Thymus (tissue), 11 donors: ENCODE data around the gene MPL. TPM values are rescaled to one million over a fixed set of nuclear protein-coding genes. Genes with fewer than 3 reads are reported as not detected.

Source experiments
- DNase-seq, 9 donors: peaks; one replicate each; pipeline ENCODE4 v3.0.0-alpha.2; 2013; ENCODE audit warnings: low spot score in 9 of 9, low read depth in 6 of 9, missing footprints in 1 of 9
- H3K27ac ChIP-seq, 2 donors: one replicate each; pipeline ENCODE4 v1.5.1; 2013; ENCODE audit warnings: control low read depth in 1 of 2, low read depth in 1 of 2, low read length in 1 of 2, mild to moderate bottlenecking in 1 of 2, moderate library complexity in 1 of 2
- H3K27me3 ChIP-seq, 2 donors: one replicate each; pipeline ENCODE4 v1.5.1; 2013; ENCODE audit warnings: low read length in 1 of 2; ENCODE audit not compliant: control insufficient read depth in 2 of 2, insufficient read depth in 1 of 2
- H3K36me3 ChIP-seq, 2 donors: one replicate each; pipeline ENCODE4 v1.5.1; 2013; ENCODE audit warnings: low read length in 1 of 2, mild to moderate bottlenecking in 1 of 2, moderate library complexity in 1 of 2; ENCODE audit not compliant: control insufficient read depth in 2 of 2, insufficient read depth in 2 of 2
- H3K4me1 ChIP-seq, 2 donors: one replicate each; pipeline ENCODE4 v1.5.1; 2013; ENCODE audit warnings: low read length in 2 of 2; ENCODE audit not compliant: control insufficient read depth in 2 of 2, insufficient read depth in 2 of 2
- H3K4me3 ChIP-seq, 2 donors: one replicate each; pipeline ENCODE4 v1.5.1; 2013; ENCODE audit warnings: low read length in 2 of 2, control low read depth in 1 of 2, mild to moderate bottlenecking in 1 of 2
- H3K9me3 ChIP-seq, 2 donors: one replicate each; pipeline ENCODE4 v1.5.1; 2013; ENCODE audit warnings: low read length in 1 of 2, mild to moderate bottlenecking in 1 of 2; ENCODE audit not compliant: control insufficient read depth in 2 of 2, insufficient read depth in 1 of 2
- WGBS: extraction: QIAGEN DNeasy Blood & Tissue Kit; methylation state at CpG from one replicate; pipeline ENCODE4 v1.1.7; 2013; 5-methylcytosine and 5-hydroxymethylcytosine counted together
- polyA plus RNA-seq: library from polyadenylated mRNA; stranded (reverse); fragments of 200-250 nt; gene quantifications from one replicate; pipeline ENCODE4 v1.2.3, GENCODE V29; 2013
- total RNA-seq: library from RNA; stranded (reverse); fragments of 120-200 nt; gene quantifications from one replicate; pipeline ENCODE4 v1.2.4, GENCODE V29; 2013
- donor health status: healthy.

MPL gene
- total and polyA plus RNA-seq, 2 donors: 0.02 to 0.05 TPM

- Histone ChIP-seq H3K9me3 (no peaks in the 10 kb centered on the region), H3K4me3 (no peak overlapping the region), H3K4me1 (peaks cover 0 to 10% of the 10 kb centered on the region in 2 donors), H3K27ac (no peak overlapping the region), H3K27me3 (no peaks in the 10 kb centered on the region), H3K36me3 (no peaks in the 10 kb centered on the region)
- DNase-seq: no peak
- WGBS: 97% methylated on average over 46 of the region's 46 CpGs
These were observed 32.8 kb upstream of the MPL start for GRCh38 chr1:43304771-43305300.

GRCh38 chr1:43305461-43305860, 32.2 kb upstream of the MPL start:
- Histone ChIP-seq H3K4me3 (no peak overlapping the region), H3K4me1 (peaks cover 0 to 6% of the 10 kb centered on the region in 2 donors), H3K9me3 (no peaks in the 10 kb centered on the region), H3K36me3 (no peaks in the 10 kb centered on the region), H3K27ac (no peak overlapping the region), H3K27me3 (no peaks in the 10 kb centered on the region)
- WGBS: 86% methylated on average over 3 of the region's 3 CpGs
- DNase-seq: no peak

- 92% methylated on average over 6 of the region's 6 CpGs for WGBS
- H3K36me3 ChIP-seq: no peaks in the 10 kb centered on the region
- H3K4me3 ChIP-seq: no peak overlapping the region
- no peaks in the 10 kb centered on the region for H3K9me3 ChIP-seq
- H3K4me1 ChIP-seq: no peaks in the 10 kb centered on the region
- no peaks in the 10 kb centered on the region for H3K27me3 ChIP-seq
- H3K27ac ChIP-seq: no peak overlapping the region
- no peak for DNase-seq
These were observed 31.5 kb upstream of the MPL start for GRCh38 chr1:43305926-43306687.

- WGBS: 94% methylated on average over 17 of the region's 17 CpGs
- Histone ChIP-seq H3K4me1 (no peaks in the 10 kb centered on the region), H3K36me3 (no peaks in the 10 kb centered on the region), H3K27me3 (no peaks in the 10 kb centered on the region), H3K9me3 (no peaks in the 10 kb centered on the region), H3K27ac (no peak overlapping the region), H3K4me3 (no peak overlapping the region)
- DNase-seq: no peak
These were observed 30.7 kb upstream of the MPL start for GRCh38 chr1:43306688-43307457.

GRCh38 chr1:43307458-43308158, 30.0 kb upstream of the MPL start:
- 97% methylated on average over 9 of the region's 9 CpGs for whole genome bisulfite sequencing
- Histone ChIP-seq H3K4me1 (no peaks in the 10 kb centered on the region), H3K4me3 (no peak overlapping the region), H3K9me3 (no peaks in the 10 kb centered on the region), H3K27me3 (no peaks in the 10 kb centered on the region), H3K27ac (no peak overlapping the region), H3K36me3 (no peaks in the 10 kb centered on the region)
- DNase-seq: no peak

- no peak for DNase-seq
- no peak overlapping the region for H3K27ac ChIP-seq
- 97% methylated on average over 20 of the region's 20 CpGs for WGBS
These were observed 28.8 kb upstream of the MPL start for GRCh38 chr1:43308635-43309404.

GRCh38 chr1:43309405-43310025, 28.1 kb upstream of the MPL start:
- DNase-seq: no peak
- Histone ChIP-seq H3K36me3 (no peaks in the 10 kb centered on the region), H3K27ac (no peak overlapping the region), H3K4me3 (no peak overlapping the region), H3K9me3 (no peaks in the 10 kb centered on the region), H3K4me1 (no peaks in the 10 kb centered on the region), H3K27me3 (no peaks in the 10 kb centered on the region)
- 95% methylated on average over 13 of the region's 13 CpGs for WGBS

More at GRCh38 chr1:43308635-43309404, 28.8 kb upstream of the MPL start:
- Histone ChIP-seq H3K4me1 (no peaks in the 10 kb centered on the region), H3K4me3 (no peak overlapping the region), H3K9me3 (no peaks in the 10 kb centered on the region), H3K27me3 (no peaks in the 10 kb centered on the region), H3K36me3 (no peaks in the 10 kb centered on the region)

GRCh38 chr1:43311521-43311920, 26.1 kb upstream of the MPL start:
- WGBS: 97% methylated on average over 9 of the region's 9 CpGs
- no peaks in the 10 kb centered on the region for H3K9me3 ChIP-seq
- H3K27me3 ChIP-seq: no peaks in the 10 kb centered on the region
- no peaks in the 10 kb centered on the region for H3K36me3 ChIP-seq
- no peak for DNase-seq
- H3K4me1 ChIP-seq: no peaks in the 10 kb centered on the region
- H3K27ac ChIP-seq: no peak overlapping the region
- no peak overlapping the region for H3K4me3 ChIP-seq
